Keratinocyte (primary cell): ENCODE results near the gene CRKL. TPM values are rescaled to one million over a fixed set of nuclear protein-coding genes. Genes with fewer than 3 reads are reported as not detected.

Experiments
- DNase-seq: peaks from one replicate; pipeline ENCODE4 v3.0.0-alpha.2; 2011; ENCODE audit warnings: low read depth, missing footprints, low spot score
- FAIRE-seq: peaks from 2 replicates; lab custom pipeline; 2011; peaks lifted over from hg19 to GRCh38; lab: Jason Lieb, UNC
- H2AFZ ChIP-seq: 2 replicates; pipeline ENCODE4 v1.6.0; 2012; ENCODE audit warnings: low read length, control low read depth, inconsistent platforms; ENCODE audit not compliant: control insufficient read depth
- H3K27ac ChIP-seq: 2 replicates; pipeline ENCODE4 v1.5.1; 2011; ENCODE audit warnings: low read length; ENCODE audit not compliant: control insufficient read depth, insufficient read depth
- H3K27me3 ChIP-seq: 3 replicates; pipeline ENCODE4 v1.6.0; 2011; ENCODE audit warnings: low read length; ENCODE audit not compliant: control insufficient read depth, insufficient read depth; ENCODE audit errors: extremely low read depth
- H3K36me3 ChIP-seq, 2 experiments: 2 replicates in 1 of 2; 3 replicates in 1 of 2; pipeline ENCODE4 v1.5.1; 2011; ENCODE audit warnings: low read length in 2 of 2, mild to moderate bottlenecking in 1 of 2; ENCODE audit not compliant: control insufficient read depth in 2 of 2, insufficient read depth in 2 of 2; ENCODE audit errors: extremely low read depth in 1 of 2
- H3K4me1 ChIP-seq: 3 replicates; pipeline ENCODE4 v1.5.1; 2011; ENCODE audit warnings: low read length; ENCODE audit not compliant: control insufficient read depth, insufficient read depth; ENCODE audit errors: extremely low read depth
- H3K4me2 ChIP-seq: 3 replicates; pipeline ENCODE4 v1.6.0; 2011; ENCODE audit warnings: low read depth, low read length; ENCODE audit not compliant: control insufficient read depth, insufficient read depth; ENCODE audit errors: extremely low read depth
- H3K4me3 ChIP-seq, 3 experiments: fragments of 200-600 bp in 1 of 3; sonication (generic) in 1 of 3; 2 replicates in 2 of 3; 3 replicates in 1 of 3; pipeline ENCODE4 v1.5.1; 2011 to 2016; ENCODE audit warnings: low read length in 3 of 3, mild to moderate bottlenecking in 3 of 3, control low read depth in 2 of 3, inconsistent platforms in 1 of 3, low read depth in 1 of 3, mixed read lengths in 1 of 3, mixed run types in 1 of 3, moderate library complexity in 1 of 3; ENCODE audit not compliant: control insufficient read depth in 2 of 3, insufficient read depth in 2 of 3; ENCODE audit errors: extremely low read depth in 1 of 3
- H3K79me2 ChIP-seq: 2 replicates; pipeline ENCODE4 v1.6.0; 2012; ENCODE audit warnings: low read length; ENCODE audit not compliant: control insufficient read depth, insufficient read depth
- H3K9ac ChIP-seq: 3 replicates; pipeline ENCODE4 v1.6.0; 2011; ENCODE audit warnings: low read length; ENCODE audit not compliant: control insufficient read depth, insufficient read depth; ENCODE audit errors: extremely low read depth
- H3K9me1 ChIP-seq: 3 replicates; pipeline ENCODE4 v1.6.0; 2011; ENCODE audit warnings: low read length; ENCODE audit not compliant: control insufficient read depth, insufficient read depth; ENCODE audit errors: extremely low read depth
- H3K9me3 ChIP-seq: 2 replicates; pipeline ENCODE4 v1.5.1; 2012; ENCODE audit warnings: low read depth, low read length; ENCODE audit not compliant: control insufficient read depth
- H4K20me1 ChIP-seq: 3 replicates; pipeline ENCODE4 v1.6.0; 2011; ENCODE audit warnings: low read length; ENCODE audit not compliant: control insufficient read depth, insufficient read depth; ENCODE audit errors: extremely low read depth
- EZH2 ChIP-seq: IDR thresholded peaks from one replicate; pipeline ENCODE4 v1.6.1; 2012; ENCODE audit warnings: inconsistent platforms, mild to moderate bottlenecking, low read length, moderate library complexity
- dilution Hi-C: fragments of 300-500 bp; cut with MboI; formaldehyde crosslinking; loops from one replicate; pipeline ENCODE4 v1.7.0; 2020; ENCODE audit warnings: low sequenced_read_pairs; ENCODE audit not compliant: extremely low pct_ligation_motif_present
- polyA plus RNA-seq, 5 experiments: library from polyadenylated mRNA; depleted of rRNA in 3 of 5; stranded (reverse) in 3 of 5; stranded (forward) in 1 of 5; unstranded in 1 of 5; fragments of >200 nt; gene quantifications; 1 replicate in 1 of 5; 2 replicates in 3 of 5; 3 replicates in 1 of 5; pipeline versions ENCODE4 v1.2.1 to v1.2.3, GENCODE V29; 2011 to 2012; ENCODE audit warnings: missing spikeins in 2 of 5, low read depth in 1 of 5, low replicate concordance in 1 of 5
- TF ChIP-seq, protein P1 (sequence below), 3 experiments: IDR thresholded peaks in 1 of 3; conservative IDR thresholded peaks in 1 of 3; optimal IDR thresholded peaks in 1 of 3; 2 replicates in 2 of 3; 3 replicates in 1 of 3; pipeline versions ENCODE3 to v1.5.1; 2011; ENCODE audit warnings: low read length in 3 of 3, mild to moderate bottlenecking in 3 of 3, moderate library complexity in 2 of 3, control low read depth in 1 of 3, inconsistent platforms in 1 of 3; ENCODE audit not compliant: insufficient read depth in 2 of 3; ENCODE audit errors: extremely low read depth in 1 of 3

CRKL gene
- polyA plus RNA-seq, 1 donor (not counting 4 experiments of a cell fraction or from before 2014, with no cell fraction given) = 32.1 TPM

DNA sequence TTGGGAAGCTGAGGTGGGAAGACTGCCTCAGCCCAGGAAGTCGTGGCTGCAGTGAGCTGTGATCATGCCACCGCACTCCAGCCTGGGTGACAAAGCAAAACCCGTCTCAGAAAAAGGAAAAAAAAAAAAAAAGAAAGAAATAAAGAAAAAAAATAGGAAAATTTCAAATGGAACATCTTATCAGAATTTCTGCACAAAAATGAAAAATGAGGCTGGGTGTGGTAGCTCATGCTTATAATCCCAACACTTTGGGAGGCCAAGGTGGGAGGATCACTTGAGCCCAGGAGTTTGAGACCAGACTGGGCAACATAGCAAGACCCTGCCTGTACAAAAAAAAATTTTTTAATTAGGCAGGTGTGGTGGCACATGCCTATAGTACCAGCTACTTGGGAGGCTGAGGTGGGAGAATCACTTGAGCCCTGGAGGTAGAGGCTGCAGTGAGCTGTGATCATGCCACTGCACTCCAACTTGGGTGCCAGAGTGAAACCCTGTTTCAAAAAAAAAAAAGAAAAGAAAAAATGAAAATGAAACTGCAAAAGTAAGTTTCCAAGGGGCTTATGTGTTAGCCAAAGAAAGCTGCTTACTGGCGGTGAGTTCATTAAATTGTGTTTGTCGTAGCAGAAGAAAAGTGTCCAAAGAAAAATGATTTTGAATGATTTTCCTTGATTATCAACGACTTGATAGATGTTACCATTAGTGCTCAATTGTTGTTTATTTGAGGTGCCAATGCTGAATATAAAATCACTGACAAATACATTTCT, 7.5 kb upstream of the CRKL start:
- no peaks in the 10 kb centered on the region for H3K9me1 ChIP-seq
- no peak overlapping the region for H2AFZ ChIP-seq
- DNase-seq (no peak), FAIRE-seq (no peak)
- H3K36me3 ChIP-seq = no peaks in the 10 kb centered on the region
- no peak overlapping the region for H3K9ac ChIP-seq
- no peaks in the 10 kb centered on the region for H3K9me3 ChIP-seq
- no peaks in the 10 kb centered on the region for H3K27me3 ChIP-seq
- H3K4me2 ChIP-seq = no peak overlapping the region
- dilution Hi-C loops = no loop called here
- no peaks in the 10 kb centered on the region for H3K79me2 ChIP-seq
- no peaks in the 10 kb centered on the region for H4K20me1 ChIP-seq
- no peak overlapping the region for H3K4me3 ChIP-seq
- TF ChIP-seq EZH2 = no peak
- TF ChIP-seq, protein P1, sequence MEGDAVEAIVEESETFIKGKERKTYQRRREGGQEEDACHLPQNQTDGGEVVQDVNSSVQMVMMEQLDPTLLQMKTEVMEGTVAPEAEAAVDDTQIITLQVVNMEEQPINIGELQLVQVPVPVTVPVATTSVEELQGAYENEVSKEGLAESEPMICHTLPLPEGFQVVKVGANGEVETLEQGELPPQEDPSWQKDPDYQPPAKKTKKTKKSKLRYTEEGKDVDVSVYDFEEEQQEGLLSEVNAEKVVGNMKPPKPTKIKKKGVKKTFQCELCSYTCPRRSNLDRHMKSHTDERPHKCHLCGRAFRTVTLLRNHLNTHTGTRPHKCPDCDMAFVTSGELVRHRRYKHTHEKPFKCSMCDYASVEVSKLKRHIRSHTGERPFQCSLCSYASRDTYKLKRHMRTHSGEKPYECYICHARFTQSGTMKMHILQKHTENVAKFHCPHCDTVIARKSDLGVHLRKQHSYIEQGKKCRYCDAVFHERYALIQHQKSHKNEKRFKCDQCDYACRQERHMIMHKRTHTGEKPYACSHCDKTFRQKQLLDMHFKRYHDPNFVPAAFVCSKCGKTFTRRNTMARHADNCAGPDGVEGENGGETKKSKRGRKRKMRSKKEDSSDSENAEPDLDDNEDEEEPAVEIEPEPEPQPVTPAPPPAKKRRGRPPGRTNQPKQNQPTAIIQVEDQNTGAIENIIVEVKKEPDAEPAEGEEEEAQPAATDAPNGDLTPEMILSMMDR (optimal IDR thresholded peaks at IDR 0.05 in 1 of 3, IDR thresholded peaks at IDR 0.05 in 1 of 3, conservative IDR thresholded peaks at IDR 0.05 in 1 of 3; ENCODE audit: extremely low read depth in 1 of 3, insufficient read depth in 2 of 3, low read length in 3 of 3) = no peak
- H3K27ac ChIP-seq = no peak overlapping the region
- peaks cover 23% of the 10 kb centered on the region for H3K4me1 ChIP-seq

DNA sequence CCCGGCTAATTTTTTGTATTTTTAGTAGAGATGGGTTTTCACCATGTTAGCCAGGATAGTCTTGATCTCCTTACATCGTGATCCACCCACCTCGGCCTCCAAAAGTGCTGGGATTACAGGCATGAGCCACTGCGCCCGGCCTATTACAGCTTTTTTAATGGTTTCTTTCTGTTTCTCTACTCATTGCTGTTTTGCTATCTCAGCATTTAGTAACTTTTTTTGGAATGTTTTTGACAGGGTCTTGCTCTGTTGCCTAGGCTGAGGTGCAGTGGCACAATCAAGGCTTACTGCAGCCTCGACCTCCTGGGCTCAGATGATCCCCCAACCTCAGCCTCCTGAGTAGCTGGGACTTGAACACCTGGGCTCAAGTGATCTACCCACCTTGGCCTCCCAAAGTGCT, 4.7 kb upstream of the CRKL start:
- no peak for FAIRE-seq
- dilution Hi-C loops = no loop called here
- H3K4me2 ChIP-seq = peak overlapping the region; percentile 12

More for the DNA sequence above, 4.7 kb upstream of the CRKL start:
- no peak for TF ChIP-seq EZH2
- TF ChIP-seq, protein P1 (optimal IDR thresholded peaks at IDR 0.05 in 1 of 3, IDR thresholded peaks at IDR 0.05 in 1 of 3, conservative IDR thresholded peaks at IDR 0.05 in 1 of 3; ENCODE audit: extremely low read depth in 1 of 3, insufficient read depth in 2 of 3, low read length in 3 of 3) = no peak
- H3K9ac ChIP-seq = no peak overlapping the region
- H3K27ac ChIP-seq = no peak overlapping the region
- H3K9me3 ChIP-seq = no peaks in the 10 kb centered on the region
- H3K27me3 ChIP-seq = no peaks in the 10 kb centered on the region
- peak overlapping the region; percentile 66 for H2AFZ ChIP-seq
- H3K4me3 ChIP-seq = no peak overlapping the region
- DNase-seq = no peak
- H3K4me1 ChIP-seq = peaks cover 13% of the 10 kb centered on the region
- H4K20me1 ChIP-seq = no peaks in the 10 kb centered on the region
- no peaks in the 10 kb centered on the region for H3K36me3 ChIP-seq
- H3K9me1 ChIP-seq = no peaks in the 10 kb centered on the region
- peaks cover 3% of the 10 kb centered on the region for H3K79me2 ChIP-seq
